Measurements from ENCODE around the gene OXSR1.
"Not testable (repeated sequence)": the region's sequence is repeated elsewhere in the genome, so short reads cannot be mapped to it uniquely, and the experiment has no call there.

Gene OXSR1

DNA sequence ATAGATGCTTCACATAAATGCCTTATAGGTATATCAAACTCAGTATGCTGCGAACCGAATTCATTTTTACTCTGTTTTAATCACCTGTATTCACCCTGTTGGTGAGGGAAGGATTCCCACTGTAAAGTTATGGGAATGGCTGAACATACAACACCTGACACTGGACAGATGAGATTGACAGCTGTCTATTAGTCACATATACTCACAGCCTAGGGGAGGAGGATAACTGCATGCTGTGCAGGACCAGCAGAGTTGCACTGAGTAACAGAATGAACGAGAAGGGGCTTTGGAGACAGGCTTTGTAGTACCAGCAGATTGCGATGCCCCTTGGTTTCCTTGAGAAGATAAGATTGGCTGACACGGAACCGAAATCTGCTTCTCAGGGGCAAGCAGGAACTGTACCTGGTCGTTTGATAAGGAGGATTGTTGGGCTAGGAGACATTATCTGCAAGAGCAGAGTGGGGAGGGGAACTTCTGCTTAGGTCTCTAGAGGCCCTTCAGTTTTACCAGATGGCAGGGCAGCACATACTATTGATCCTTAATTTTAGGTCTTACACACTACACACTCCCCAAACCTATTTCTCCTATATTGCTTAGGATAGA lies 56.8 kb downstream of the OXSR1 start:
- no peak for DNase-seq (ENCODE audit: low read depth, low spot score)

DNA sequence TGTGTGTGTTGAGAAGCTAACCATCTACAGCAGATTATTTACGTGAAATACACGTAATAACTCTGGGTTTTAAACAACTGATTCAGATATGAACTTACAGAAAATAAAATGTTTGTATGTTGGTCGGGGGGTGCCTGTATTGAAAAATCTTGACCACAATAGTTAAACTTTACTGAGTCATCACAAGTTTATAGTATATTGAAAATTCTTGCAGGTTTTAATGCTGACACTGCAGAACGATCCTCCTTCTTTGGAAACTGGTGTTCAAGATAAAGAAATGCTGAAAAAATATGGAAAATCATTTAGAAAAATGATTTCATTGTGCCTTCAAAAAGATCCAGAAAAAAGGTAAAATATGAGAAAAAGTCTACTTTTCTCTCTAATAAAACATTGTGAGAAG lies 59.0 kb downstream of the OXSR1 start:
- DNase-seq (ENCODE audit: low read depth, low spot score) = no peak

DNA sequence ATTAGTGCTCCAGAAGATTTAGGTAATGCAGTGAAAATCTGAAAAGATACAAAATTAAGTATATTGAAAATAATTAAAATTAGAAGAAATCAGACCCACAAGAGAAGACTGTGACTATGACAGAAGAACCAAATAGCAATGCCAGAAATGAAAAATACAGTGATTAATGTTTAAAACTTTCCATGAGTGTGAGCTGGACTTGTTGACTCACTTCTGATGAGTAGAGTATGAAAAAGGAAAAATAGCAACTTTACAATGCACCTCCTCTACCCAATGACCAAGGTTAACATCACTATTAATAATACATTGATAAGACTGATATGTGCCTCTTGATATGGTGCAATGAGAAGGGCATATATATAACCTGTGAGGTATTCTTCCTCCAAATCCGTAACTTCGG lies 60.9 kb downstream of the OXSR1 start:
- DNase-seq (ENCODE audit: low read depth, low spot score) = no peak

DNA sequence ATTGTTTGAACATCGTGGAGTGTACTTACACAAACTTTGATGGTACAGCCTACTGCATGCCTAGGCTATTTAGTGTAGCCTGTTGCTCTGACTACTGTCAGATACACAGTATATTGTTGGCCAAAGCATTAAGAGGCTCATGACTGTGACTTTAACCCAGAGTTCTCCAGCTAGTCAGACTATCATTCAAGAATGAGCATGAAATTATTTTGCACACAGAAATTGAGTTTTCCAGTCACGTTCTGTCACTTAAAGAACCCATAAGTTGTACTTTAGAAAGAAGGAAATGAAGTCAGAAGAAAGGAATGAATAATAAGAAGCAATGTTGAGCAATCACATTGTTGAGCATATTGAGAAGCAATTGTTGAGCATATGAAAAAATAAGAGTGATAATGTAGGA lies 62.7 kb downstream of the OXSR1 start:
- DNase-seq (ENCODE audit: low read depth, low spot score) = no peak

DNA sequence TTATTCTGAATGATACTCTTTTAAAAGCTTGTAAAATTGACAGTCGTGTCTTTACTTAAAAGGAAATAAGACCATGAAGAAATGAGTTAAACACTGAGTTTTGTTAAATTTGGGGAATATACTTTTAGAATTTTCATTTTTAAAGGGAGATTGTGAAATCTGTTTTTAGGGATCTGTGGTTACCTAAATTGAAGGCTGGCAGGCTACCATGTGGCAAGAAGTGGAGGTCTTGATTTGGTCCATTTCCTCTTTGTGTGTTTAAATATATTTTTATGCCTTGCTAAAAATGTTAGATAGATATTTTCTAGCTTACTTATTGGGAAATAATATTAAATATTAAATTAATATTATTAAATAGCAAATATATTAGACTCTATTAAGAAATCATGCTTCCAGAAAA lies 63.7 kb downstream of the OXSR1 start:
- DNase-seq (ENCODE audit: low read depth, low spot score) = no peak

DNA sequence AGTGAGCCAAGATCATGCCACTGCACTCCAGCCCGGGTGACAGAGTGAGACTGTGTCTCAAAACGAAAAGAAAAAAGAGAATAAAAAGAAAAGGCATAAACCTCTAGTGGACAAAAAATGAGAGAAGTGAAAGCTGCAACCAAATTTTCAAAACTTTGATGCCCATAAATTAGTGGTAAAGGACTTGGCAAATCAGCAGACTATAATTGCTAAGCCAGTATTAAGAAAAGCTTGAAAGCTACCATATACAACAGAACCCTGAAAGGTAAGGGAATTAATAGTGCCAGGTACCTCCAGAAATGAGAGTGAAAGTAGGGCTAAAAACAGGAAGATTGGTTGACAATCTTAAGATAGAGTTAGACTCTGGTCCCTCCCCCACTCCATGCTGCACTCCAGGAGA lies 67.4 kb downstream of the OXSR1 start:
- no peak for DNase-seq (ENCODE audit: low read depth, low spot score)

DNA sequence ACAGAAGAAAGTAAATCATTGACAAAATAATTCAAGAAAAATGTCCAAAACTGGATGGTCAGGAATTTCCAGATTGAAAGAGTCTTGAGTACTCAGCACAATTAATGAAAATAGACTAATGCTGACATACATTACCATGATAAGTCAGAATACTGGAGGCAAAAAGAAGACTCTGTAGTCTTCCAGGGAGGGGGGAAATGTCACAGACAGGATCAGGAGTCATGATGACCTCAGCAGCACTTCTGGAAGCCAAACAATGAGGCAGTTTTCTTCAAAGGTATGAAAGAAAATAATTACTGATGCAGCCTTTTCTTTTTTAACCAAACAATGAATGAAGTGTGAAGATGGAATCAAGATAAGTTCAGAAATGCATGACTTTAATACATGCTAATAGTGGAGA lies 70.1 kb downstream of the OXSR1 start:
- no peak for DNase-seq (ENCODE audit: low read depth, low spot score)

DNA sequence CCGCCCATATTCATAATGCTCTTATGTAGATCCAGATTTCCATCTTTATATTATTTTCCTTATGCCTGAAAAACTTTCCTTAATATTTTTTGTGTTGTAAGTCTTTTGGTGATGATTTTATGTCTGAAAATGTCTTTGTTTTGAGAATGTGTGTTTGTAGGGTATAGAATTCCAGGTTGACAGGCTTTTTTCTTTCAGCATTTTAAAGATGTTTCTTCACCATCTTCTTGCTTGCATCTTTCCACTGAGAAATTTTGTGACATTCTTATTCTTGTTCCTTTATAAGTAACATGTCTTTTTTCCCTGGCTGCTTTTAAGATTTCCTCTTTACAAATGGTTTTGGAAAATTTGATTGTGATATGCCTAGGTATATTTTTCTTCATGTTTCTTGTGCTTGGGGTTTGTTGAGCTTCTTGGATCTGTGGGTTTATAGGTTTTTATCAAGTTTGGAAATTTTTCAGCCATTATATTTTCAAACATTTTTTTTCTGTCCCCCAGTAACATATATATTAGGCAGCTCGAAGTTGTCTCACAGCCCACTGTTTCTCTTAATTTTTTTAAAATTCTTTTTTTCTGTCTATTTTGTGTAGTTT lies 73.2 kb downstream of the OXSR1 start:
- no peak for DNase-seq (ENCODE audit: low read depth, low spot score)

DNA sequence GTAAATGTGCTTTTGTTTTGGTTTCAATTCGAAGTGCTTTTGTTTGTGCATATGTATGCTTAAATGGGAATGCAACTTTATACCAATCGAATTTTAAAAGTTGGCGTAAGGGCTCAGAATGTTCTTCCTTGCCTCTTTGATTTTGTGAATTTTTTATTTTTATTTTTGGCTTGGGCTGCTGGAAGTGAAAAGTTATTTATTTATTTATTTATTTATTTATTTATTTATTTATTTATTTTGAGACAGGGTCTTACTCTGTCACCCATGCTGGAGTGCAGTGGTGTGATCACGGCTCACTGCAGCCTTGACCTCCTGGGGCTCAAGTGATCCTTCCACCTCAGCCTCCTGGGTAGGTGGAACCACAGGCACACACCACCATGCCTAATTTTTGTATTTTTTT lies 77.5 kb downstream of the OXSR1 start:
- not testable (repeated sequence) for DNase-seq (ENCODE audit: low read depth, low spot score)

DNA sequence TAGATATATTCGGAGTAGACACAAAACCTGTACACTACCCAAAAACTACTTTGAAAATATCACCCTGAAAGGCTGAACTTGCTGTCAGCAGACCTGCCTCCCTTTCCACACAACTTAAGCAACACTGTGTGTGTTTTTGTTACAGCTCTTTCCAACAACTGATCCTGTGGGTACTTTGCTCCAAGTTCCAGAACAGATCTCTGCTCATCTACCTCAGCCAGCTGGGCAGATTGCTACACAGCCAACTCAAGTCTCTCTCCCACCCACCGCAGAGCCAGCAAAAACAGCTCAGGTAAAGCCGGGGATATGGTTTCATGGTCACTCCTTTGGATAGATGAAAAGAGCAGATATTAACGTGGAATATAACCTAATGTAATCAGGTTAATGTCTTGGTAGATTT lies 80.6 kb downstream of the OXSR1 start:
- no peak for DNase-seq (ENCODE audit: low read depth, low spot score)

DNA sequence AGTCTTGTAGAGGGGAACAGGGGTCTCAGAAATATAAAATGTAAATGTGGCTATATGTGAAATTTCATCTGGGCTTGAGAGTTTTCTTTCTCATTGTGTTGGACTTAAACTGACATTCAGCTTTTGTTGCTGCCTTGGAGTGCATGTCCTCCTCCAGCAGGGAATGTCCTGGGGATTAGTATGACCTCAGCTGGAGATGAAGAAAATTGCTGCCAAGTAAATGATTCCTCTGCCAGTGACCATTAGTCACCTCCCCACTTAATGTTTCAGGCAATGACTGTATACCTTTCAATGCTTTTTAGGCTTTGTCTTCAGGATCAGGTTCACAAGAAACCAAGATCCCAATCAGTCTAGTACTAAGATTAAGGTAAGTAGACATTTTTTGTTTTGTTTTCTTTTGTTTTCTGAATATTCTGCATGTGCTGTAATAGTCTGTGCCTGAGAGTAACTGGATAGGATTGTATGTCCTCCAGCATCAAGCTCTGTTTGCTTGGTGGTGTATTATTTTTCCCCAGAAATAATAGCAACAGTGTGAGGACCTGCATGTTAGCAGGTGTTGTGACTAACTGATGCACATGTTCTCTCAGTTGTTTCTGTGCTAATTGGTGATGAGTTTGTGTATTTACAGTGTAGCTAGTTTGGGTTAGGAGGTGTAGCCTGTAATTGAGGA lies 82.2 kb downstream of the OXSR1 start:
- peak; percentile 31 for DNase-seq (ENCODE audit: low read depth, low spot score)

DNA sequence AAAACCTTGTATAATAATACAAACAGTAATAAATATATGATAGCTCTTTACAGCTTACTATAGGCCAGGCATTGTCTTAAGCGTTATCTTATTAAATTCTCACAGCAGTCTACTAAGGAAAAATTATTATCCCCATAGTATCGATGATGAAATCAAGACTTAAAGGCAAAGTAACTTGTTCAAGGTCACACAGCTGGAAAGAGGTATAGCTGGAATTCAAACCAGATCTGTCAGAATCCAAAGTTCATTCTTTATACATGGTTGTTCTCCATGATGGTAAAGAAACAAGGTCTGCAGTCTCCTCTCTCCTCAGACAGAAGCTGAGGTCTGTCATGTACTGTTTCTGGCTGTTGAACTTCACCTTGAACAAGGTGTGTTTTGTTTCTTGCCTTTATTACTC lies 84.9 kb downstream of the OXSR1 start:
- DNase-seq (ENCODE audit: low read depth, low spot score) = no peak

DNA sequence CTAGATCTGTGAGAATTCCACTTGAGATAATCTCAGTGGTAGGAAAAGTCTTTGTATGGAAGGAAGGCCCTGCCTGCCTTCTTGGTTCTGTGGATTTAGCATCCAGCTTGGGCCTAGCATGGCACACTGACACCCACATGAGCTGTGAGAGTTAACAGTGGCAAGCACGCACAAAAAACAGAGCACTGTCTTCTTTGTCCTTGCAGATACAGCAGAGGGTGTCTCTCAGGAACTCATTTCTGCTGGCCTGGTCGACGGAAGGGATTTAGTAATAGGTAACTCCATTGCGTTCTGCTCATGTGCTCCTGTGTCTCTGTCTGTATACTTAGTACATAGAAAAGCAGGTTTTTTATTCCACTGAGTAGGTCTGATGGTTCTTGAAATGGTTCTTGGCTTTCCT lies 85.9 kb downstream of the OXSR1 start:
- no peak for DNase-seq (ENCODE audit: low read depth, low spot score)

DNA sequence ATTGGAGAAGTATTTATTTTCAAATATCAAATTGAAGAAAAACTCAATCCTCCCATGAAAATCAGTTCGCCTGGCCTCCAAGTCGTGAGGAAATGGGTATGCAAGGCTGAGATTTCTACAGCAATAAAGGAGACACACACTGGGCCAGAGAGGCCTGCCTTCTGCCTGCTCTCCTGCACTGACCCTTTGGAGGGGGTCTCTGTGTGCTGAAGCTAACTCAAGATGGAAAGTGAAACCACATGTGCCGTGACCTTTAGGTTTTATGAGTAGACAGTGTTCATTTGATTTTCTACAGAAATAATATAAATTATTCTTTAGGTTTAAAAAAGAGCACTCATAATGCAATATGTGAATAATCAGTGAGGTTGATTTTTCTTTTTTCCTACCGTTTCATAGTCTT lies 88.4 kb downstream of the OXSR1 start:
- DNase-seq (ENCODE audit: low read depth, low spot score) = no peak

DNA sequence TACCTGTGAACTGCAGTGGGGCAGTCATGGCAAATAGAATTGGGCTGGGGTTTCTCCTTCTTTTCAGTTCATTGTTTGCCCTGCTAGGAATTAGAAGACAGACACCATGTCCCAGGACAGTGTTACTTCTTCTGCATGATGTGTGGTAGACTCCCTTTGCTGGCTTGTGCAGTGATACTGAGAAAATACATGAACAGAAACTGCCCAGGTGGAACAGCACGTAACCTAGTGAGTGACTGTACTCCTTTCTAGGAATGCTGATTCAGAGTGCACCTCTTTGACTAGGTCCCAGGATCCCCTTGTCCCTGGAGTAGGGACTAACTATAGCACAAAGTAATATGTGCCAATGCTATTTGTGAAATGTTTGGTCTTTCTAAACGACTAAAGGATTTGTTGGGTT lies 89.5 kb downstream of the OXSR1 start:
- no peak for DNase-seq (ENCODE audit: low read depth, low spot score)

DNA sequence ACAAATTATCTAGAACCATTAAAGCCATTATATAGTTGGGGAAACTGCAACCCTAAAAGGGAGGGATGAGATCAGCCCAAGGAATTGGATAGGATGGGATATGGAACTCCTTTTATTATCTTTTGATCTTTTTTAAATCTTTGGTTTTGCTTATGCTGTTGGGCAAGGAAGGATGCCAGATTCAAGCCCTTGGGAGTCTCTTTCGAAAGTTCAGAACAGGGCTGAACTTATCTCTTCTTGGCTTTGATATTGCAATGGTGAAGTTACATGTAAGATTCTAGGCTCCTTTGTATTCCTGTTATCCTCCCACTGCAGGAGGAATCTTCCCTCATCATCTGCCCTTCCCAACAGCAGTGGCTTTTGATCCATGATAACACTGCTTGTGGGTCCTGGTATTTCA lies 90.3 kb downstream of the OXSR1 start:
- no peak for DNase-seq (ENCODE audit: low read depth, low spot score)

DNA sequence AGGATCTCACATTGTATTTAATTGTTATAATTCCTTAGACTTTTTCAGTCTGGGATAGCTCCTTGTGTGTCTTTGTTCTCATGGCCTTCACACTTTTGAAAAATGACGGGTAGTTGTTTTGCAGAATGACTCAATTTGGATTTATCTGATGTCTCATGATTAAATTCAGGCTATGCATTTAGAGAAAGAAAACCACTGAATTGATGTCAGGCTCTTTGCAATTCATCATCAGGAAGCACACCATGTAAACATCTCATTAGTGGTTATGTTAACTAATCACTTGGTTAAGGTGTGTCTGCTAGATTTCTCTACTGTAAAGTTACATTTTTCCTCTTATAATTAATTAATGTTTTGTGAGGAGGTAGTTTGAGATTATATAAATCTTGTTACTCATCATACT lies 92.2 kb downstream of the OXSR1 start:
- no peak for DNase-seq (ENCODE audit: low read depth, low spot score)

DNA sequence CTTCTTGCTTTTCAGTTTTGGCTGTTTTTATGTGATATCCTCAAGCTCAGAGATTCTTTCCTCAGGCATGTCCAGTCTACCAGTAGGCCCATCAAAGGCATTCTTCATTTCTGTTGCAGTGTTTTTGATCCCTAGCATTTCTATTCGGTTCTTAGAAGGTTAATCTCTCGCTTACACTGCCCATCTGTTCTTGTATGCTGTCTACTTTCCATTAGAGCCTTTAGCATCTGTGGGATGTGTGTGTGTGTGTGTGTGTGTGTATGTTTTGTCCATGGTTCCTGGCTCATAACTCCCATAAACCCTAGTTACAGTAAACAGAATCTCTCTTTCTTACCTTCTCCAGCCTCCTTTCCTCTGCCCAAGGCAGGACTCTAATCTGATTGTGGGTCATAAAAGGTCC lies 95.1 kb downstream of the OXSR1 start:
- no peak for DNase-seq (ENCODE audit: low read depth, low spot score)

DNA sequence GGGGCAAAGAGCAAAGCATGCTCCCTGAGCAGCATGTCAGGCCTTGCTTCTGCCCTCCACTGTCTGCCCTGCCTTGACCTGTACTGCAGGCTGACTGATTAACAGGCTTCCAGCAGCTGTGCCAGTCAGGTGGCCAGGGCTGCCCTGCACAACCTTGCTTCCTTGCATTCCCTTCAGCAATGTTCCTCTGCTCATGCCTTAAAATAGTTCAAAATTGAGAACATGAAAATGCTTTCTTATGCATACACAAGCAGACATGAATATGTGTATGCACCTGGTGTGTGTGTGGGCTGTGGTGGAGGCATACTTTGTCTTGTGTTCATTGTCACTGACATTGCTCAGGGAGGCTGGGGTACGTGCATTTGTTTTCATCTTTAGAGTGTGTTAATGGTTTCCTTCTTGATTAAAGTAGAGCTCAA lies 99.0 kb downstream of the OXSR1 start:
- no peak for DNase-seq (ENCODE audit: low read depth, low spot score)

DNA sequence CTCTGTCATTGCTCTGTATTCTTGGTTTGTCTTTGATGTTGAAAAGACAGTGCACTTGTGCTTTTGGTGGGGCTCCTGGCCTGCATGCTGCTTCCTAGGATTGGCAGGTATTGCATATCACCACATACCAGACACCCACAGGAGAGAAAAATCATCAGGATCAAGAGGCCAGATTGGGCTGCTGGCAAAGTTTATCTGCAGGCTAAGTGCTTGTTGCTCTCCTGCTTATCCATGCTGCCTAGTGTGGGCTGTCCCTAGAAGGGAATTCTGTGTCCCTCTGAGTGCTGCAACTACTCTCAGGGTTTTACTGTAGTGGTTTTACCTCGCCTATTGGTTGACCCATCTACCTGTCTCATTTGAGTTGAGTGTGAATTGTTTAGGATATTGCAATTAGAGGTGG lies 99.4 kb downstream of the OXSR1 start:
- no peak for DNase-seq (ENCODE audit: low read depth, low spot score)

DNA sequence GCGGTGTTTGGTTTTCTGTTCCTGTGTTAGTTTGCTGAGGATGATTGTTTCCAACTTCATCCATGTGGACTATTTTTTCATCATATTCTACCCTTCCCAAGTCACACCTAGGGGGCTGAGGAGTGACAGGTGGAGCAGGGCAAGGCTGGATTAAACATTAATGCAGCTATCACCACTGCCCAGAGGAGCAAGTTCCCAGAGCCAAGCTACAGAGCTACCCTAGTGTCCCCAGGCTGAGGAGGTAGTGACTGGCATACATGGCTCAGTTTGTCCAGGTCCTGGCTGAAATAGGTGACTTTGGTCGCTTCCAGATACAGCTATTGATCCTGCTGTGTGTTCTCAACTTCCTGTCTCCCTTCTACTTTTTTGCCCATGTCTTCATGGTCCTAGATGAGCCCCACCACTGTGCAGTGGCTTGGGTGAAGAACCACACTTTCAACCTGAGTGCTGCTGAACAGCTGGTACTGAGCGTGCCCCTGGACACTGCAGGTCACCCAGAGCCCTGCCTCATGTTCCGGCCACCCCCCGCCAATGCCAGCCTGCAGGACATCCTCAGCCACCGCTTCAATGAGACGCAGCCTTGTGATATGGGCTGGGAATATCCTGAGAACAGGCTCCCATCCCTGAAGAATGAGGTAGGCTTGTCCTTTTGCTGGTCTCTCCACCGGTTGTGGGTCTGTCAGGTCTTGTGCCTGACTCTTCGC lies 100.4 kb downstream of the OXSR1 start, which contains the start of gene SLC22A13:
SLC22A13 (plus strand) TSS at position 209 of the 704 bp plus-strand sequence; CDS start at position 258, 49 bp downstream.
- no peak for DNase-seq (ENCODE audit: low read depth, low spot score)

DNA sequence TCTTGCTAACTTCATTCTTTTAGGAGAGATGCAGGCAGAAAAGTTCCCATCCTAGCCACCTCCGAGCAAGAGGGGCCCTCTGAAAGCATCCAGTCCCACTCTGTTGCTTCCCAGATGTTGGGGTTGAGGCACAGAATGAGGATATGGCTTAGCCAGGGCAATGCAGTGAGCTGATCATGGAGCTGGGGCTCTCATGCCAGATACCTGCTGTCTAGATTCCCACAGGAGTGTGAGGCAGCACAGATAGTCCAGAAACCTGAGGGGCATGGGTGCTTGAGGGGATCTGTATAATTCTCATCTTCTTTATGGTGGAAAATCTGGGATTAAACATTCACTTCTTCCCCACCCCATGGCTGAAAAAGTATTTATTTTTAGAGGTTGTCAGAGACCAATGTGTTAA lies 101.5 kb downstream of the OXSR1 start:
- no peak for DNase-seq (ENCODE audit: low read depth, low spot score)

DNA sequence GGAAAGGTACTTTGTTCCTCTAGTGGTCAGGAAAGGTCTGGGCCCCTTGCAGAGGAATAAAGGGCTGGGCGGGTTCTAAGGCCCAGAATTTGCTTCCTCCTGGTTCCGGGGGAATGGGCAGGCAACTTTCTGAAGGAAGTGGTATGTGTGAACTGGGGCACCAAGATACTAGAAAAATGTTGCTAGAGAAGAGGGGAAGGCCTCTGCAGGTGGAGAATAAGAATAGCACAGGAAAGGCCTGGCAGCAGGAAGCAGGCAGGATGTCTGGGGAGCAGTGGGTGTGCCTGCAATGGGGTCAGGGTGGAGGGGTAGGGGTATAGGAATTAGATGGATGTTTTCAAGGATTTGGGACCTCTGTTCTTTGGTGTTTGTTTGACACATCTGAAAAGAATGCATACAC lies 102.3 kb downstream of the OXSR1 start:
- no peak for DNase-seq (ENCODE audit: low read depth, low spot score)
